ENCODE data around the gene ATG4D.
A peak's percentile ranks its signal among the peaks of the same experiment; 100 is the strongest.

ATG4D gene

GRCh38 chr19:10565567-10566407 lies 22.1 kb downstream of the ATG4D start, which contains the start of gene KRI1 (continued):
- no peak for TF ChIP-seq ZNF513 (tag by site-specific recombination; IDR thresholded peaks at IDR 0.05)
- no peak for TF ChIP-seq ZBTB49 (tag by site-specific recombination; IDR thresholded peaks at IDR 0.05; ENCODE audit: low read depth)
- TF ChIP-seq PBX3 (CRISPR knock-in tag; IDR thresholded peaks at IDR 0.05), result peak; percentile 63; the same call in 1 of the 2 replicates
- TF ChIP-seq SCRT2 (tag by site-specific recombination; IDR thresholded peaks at IDR 0.05), result peak; percentile 83
- TF ChIP-seq PRDM6 (tag by site-specific recombination; IDR thresholded peaks at IDR 0.05), result no peak
- TF ChIP-seq ZNF391 (tag by site-specific recombination; IDR thresholded peaks at IDR 0.05; ENCODE audit: borderline replicate concordance, low read depth), result 0 out of 2 replicates have a peak, but pooled peaks have one; percentile 5
- TF ChIP-seq ZNF350 (tag by site-specific recombination; IDR thresholded peaks at IDR 0.05), result no peak
- no peak for TF ChIP-seq GLIS1 (tag by site-specific recombination; IDR thresholded peaks at IDR 0.05)
- no peak; the same call in none of the 2 replicates for TF ChIP-seq REST (tag by site-specific recombination; IDR thresholded peaks at IDR 0.05)
- no peak for TF ChIP-seq ZBTB8A (tag by site-specific recombination; IDR thresholded peaks at IDR 0.05)
- no peak; the same call in 1 of the 2 replicates for TF ChIP-seq ZFP37 (tag by site-specific recombination; IDR thresholded peaks at IDR 0.05)
- TF ChIP-seq ZNF610 (tag by site-specific recombination; IDR thresholded peaks at IDR 0.05; ENCODE audit: borderline replicate concordance), result 0 out of 2 replicates have a peak, but pooled peaks have one; percentile 52
- peak; percentile 30; the same call in 1 of the 2 replicates for TF ChIP-seq ZBTB7A (tag by site-specific recombination; IDR thresholded peaks at IDR 0.05; ENCODE audit: low read depth)
- no peak for TF ChIP-seq ZNF24 (tag by site-specific recombination; IDR thresholded peaks at IDR 0.05)
- no peak for TF ChIP-seq ZSCAN23 (tag by site-specific recombination; IDR thresholded peaks at IDR 0.05)
- TF ChIP-seq SALL2 (tag by site-specific recombination; IDR thresholded peaks at IDR 0.05; ENCODE audit: borderline replicate concordance), result no peak
- TF ChIP-seq ZNF701 (tag by site-specific recombination; IDR thresholded peaks at IDR 0.05), result no peak; the same call in 1 of the 2 replicates
- no peak for TF ChIP-seq ZNF670 (tag by site-specific recombination; IDR thresholded peaks at IDR 0.05; ENCODE audit: low read depth)
- TF ChIP-seq ZNF202 (tag by site-specific recombination; IDR thresholded peaks at IDR 0.05; ENCODE audit: borderline replicate concordance), result no peak
- no peak for TF ChIP-seq ZNF239 (tag by site-specific recombination; IDR thresholded peaks at IDR 0.05)
- no peak for TF ChIP-seq ZNF623 (tag by site-specific recombination; IDR thresholded peaks at IDR 0.05)
- 0 out of 2 replicates have a peak, but pooled peaks have one; percentile 7 for TF ChIP-seq ZNF580 (tag by site-specific recombination; IDR thresholded peaks at IDR 0.05)
- no peak for TF ChIP-seq GFI1B (tag by site-specific recombination; IDR thresholded peaks at IDR 0.05)
- no peak for TF ChIP-seq ZNF223 (tag by site-specific recombination; IDR thresholded peaks at IDR 0.05)
- peak; percentile 53; the same call in 1 of the 2 replicates for TF ChIP-seq SP7 (tag by site-specific recombination; IDR thresholded peaks at IDR 0.05)
- no peak for TF ChIP-seq ZNF707 (tag by site-specific recombination; IDR thresholded peaks at IDR 0.05)
- no peak for TF ChIP-seq ZNF549 (tag by site-specific recombination; IDR thresholded peaks at IDR 0.05)
